Neural cell (in vitro differentiated cells): ENCODE data around the gene CIROP. TPM values are rescaled to one million over a fixed set of nuclear protein-coding genes. Genes with fewer than 3 reads are reported as not detected.

ENCODE experiments used
- H2AFZ ChIP-seq: fragments of 200-600, 300-800 bp; sonication (generic), shearing (Covaris generic); 2 replicates; pipeline ENCODE4 v1.6.0; 2014; ENCODE audit warnings: low read depth, mild to moderate bottlenecking, antibody characterized with exemption, low read length, moderate library complexity
- H3F3A ChIP-seq: fragments of 200-600 bp; shearing (Covaris generic); 2 replicates; pipeline ENCODE4 v1.6.1; 2016; ENCODE audit warnings: mild to moderate bottlenecking, moderate library complexity, mixed read lengths, antibody characterized with exemption, low read length; ENCODE audit not compliant: insufficient read depth, poor library complexity, severe bottlenecking
- H3K27ac ChIP-seq: fragments of 200-600, 300-800 bp; sonication (generic), shearing (Covaris generic); 2 replicates; pipeline ENCODE4 v1.5.1; 2014; ENCODE audit warnings: mild to moderate bottlenecking, low read length, moderate library complexity
- H3K27me3 ChIP-seq: fragments of 300-800, 200-600 bp; sonication (generic), shearing (Covaris generic); 2 replicates; pipeline ENCODE4 v1.6.0; 2014; ENCODE audit warnings: mild to moderate bottlenecking, low read depth, low read length, moderate library complexity; ENCODE audit not compliant: insufficient read depth
- H3K36me3 ChIP-seq: fragments of 300-800, 200-600 bp; sonication (generic), shearing (Covaris generic); 2 replicates; pipeline ENCODE4 v1.5.1; 2014; ENCODE audit warnings: mild to moderate bottlenecking, antibody characterized with exemption, low read length, moderate library complexity; ENCODE audit not compliant: insufficient read depth
- H3K4me2 ChIP-seq: fragments of 300-800, 200-600 bp; sonication (generic), shearing (Covaris generic); 2 replicates; pipeline ENCODE4 v1.6.0; 2014; ENCODE audit warnings: mild to moderate bottlenecking, low read length
- H3K4me3 ChIP-seq: fragments of 300-800, 200-600 bp; sonication (generic), shearing (Covaris generic); 2 replicates; pipeline ENCODE4 v1.5.1; 2014; ENCODE audit warnings: mild to moderate bottlenecking, low read length, moderate library complexity
- H3K79me2 ChIP-seq: fragments of 200-600 bp; shearing (Covaris generic); replicated peaks from 2 replicates; pipeline ENCODE4 v1.6.0; 2014; ENCODE audit warnings: mild to moderate bottlenecking, low read length, moderate library complexity; ENCODE audit not compliant: insufficient read depth
- H3K9ac ChIP-seq: fragments of 300-800, 200-600 bp; sonication (generic), shearing (Covaris generic); 2 replicates; pipeline ENCODE4 v1.6.1; 2016; ENCODE audit warnings: mild to moderate bottlenecking, low read length, mixed read lengths
- H3K9me2 ChIP-seq: fragments of 200-600 bp; shearing (Covaris generic); 2 replicates; pipeline ENCODE4 v1.6.1; 2016; ENCODE audit warnings: mild to moderate bottlenecking, low read length, mixed read lengths; ENCODE audit not compliant: insufficient read depth
- H3K9me3 ChIP-seq: fragments of 200-600, 300-800 bp; sonication (generic), shearing (Covaris generic); 2 replicates; pipeline ENCODE4 v1.6.1; 2016; ENCODE audit warnings: mild to moderate bottlenecking, mixed run types, low read length, moderate library complexity, mixed read lengths
- H4K20me1 ChIP-seq: fragments of 200-600 bp; shearing (Covaris generic); 2 replicates; pipeline ENCODE4 v1.6.1; 2016; ENCODE audit warnings: mild to moderate bottlenecking, mixed run types; ENCODE audit not compliant: insufficient read depth
- EP300 ChIP-seq: fragments of 450-650 bp; conservative IDR thresholded peaks from 2 replicates; pipeline ENCODE4 v1.6.1; 2014; ENCODE audit warnings: antibody characterized with exemption, mild to moderate bottlenecking, moderate library complexity; ENCODE audit not compliant: poor library complexity, severe bottlenecking
- EZH2 ChIP-seq: fragments of 200-600, 300-800 bp; shearing (Covaris generic), sonication (generic); IDR thresholded peaks from 2 replicates; pipeline ENCODE4 v1.6.1; 2014; ENCODE audit warnings: antibody characterized with exemption, low read length, borderline replicate concordance, mild to moderate bottlenecking; ENCODE audit not compliant: insufficient read depth, poor library complexity, severe bottlenecking
- MXI1 ChIP-seq: fragments of 450-650 bp; conservative IDR thresholded peaks from 2 replicates; pipeline ENCODE4 v1.6.1; 2014; ENCODE audit warnings: antibody characterized with exemption, mild to moderate bottlenecking; ENCODE audit not compliant: poor library complexity, severe bottlenecking
- POLR2AphosphoS5 ChIP-seq: IDR thresholded peaks from 2 replicates; pipeline ENCODE4 v1.6.1; 2012
- RAD21 ChIP-seq: fragments of 450-650 bp; conservative IDR thresholded peaks from 2 replicates; pipeline ENCODE4 v1.6.1; 2014; ENCODE audit warnings: antibody characterized with exemption, mild to moderate bottlenecking, moderate library complexity
- SMC3 ChIP-seq: fragments of 450-650 bp; conservative IDR thresholded peaks from 2 replicates; pipeline ENCODE4 v1.6.1; 2014; ENCODE audit warnings: antibody characterized with exemption, mild to moderate bottlenecking, moderate library complexity; ENCODE audit not compliant: poor library complexity
- TAF1 ChIP-seq: IDR thresholded peaks from 2 replicates; pipeline ENCODE4 v1.6.1; 2012; ENCODE audit warnings: low read depth
- polyA plus RNA-seq: library from polyadenylated mRNA; depleted of rRNA; stranded (reverse); fragments of >200 nt; gene quantifications from 2 replicates; pipeline ENCODE4 v1.2.3, GENCODE V29; 2014
- TF ChIP-seq, protein P1 (sequence below): fragments of 450-650 bp; IDR thresholded peaks from 2 replicates; pipeline ENCODE4 v1.5.1; 2014; ENCODE audit warnings: antibody characterized with exemption, mild to moderate bottlenecking, moderate library complexity; ENCODE audit not compliant: poor library complexity, severe bottlenecking
- TF ChIP-seq, protein P2 (sequence below): IDR thresholded peaks from 2 replicates; pipeline ENCODE4 v1.6.1; 2012; ENCODE audit warnings: borderline replicate concordance

Gene CIROP
- polyA plus RNA-seq, 1 donor from 2014 or later, result not detected

DNA sequence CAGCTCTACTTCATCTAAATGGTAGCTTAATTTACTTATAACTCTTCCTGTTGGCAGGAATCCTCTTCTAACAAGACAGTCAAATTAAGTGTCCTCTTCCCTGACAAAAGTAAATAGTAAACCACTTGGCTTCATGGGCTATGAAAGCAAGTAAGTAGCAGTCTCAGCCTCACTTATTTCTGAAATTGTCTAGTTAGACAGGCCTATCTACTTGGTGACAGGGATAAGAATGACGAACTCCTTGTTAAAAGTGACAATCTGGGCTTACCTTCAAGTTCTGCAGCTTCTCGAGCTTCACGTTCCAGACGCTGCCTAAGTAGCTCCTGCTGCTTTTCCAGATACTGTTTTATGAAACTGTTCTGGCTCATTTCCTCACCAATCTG is 14.5 kb downstream of the CIROP start:
- H3K9me2 ChIP-seq, result no peaks in the 10 kb centered on the region
- no peaks in the 10 kb centered on the region for H3K27me3 ChIP-seq
- no peak overlapping the region for H2AFZ ChIP-seq
- peaks cover 27% of the 10 kb centered on the region for H3K79me2 ChIP-seq
- no peak overlapping the region for H3K27ac ChIP-seq
- TF ChIP-seq, protein P1, sequence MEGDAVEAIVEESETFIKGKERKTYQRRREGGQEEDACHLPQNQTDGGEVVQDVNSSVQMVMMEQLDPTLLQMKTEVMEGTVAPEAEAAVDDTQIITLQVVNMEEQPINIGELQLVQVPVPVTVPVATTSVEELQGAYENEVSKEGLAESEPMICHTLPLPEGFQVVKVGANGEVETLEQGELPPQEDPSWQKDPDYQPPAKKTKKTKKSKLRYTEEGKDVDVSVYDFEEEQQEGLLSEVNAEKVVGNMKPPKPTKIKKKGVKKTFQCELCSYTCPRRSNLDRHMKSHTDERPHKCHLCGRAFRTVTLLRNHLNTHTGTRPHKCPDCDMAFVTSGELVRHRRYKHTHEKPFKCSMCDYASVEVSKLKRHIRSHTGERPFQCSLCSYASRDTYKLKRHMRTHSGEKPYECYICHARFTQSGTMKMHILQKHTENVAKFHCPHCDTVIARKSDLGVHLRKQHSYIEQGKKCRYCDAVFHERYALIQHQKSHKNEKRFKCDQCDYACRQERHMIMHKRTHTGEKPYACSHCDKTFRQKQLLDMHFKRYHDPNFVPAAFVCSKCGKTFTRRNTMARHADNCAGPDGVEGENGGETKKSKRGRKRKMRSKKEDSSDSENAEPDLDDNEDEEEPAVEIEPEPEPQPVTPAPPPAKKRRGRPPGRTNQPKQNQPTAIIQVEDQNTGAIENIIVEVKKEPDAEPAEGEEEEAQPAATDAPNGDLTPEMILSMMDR, result no peak
- no peak for TF ChIP-seq SMC3
- no peak for TF ChIP-seq POLR2AphosphoS5
- TF ChIP-seq, protein P2, sequence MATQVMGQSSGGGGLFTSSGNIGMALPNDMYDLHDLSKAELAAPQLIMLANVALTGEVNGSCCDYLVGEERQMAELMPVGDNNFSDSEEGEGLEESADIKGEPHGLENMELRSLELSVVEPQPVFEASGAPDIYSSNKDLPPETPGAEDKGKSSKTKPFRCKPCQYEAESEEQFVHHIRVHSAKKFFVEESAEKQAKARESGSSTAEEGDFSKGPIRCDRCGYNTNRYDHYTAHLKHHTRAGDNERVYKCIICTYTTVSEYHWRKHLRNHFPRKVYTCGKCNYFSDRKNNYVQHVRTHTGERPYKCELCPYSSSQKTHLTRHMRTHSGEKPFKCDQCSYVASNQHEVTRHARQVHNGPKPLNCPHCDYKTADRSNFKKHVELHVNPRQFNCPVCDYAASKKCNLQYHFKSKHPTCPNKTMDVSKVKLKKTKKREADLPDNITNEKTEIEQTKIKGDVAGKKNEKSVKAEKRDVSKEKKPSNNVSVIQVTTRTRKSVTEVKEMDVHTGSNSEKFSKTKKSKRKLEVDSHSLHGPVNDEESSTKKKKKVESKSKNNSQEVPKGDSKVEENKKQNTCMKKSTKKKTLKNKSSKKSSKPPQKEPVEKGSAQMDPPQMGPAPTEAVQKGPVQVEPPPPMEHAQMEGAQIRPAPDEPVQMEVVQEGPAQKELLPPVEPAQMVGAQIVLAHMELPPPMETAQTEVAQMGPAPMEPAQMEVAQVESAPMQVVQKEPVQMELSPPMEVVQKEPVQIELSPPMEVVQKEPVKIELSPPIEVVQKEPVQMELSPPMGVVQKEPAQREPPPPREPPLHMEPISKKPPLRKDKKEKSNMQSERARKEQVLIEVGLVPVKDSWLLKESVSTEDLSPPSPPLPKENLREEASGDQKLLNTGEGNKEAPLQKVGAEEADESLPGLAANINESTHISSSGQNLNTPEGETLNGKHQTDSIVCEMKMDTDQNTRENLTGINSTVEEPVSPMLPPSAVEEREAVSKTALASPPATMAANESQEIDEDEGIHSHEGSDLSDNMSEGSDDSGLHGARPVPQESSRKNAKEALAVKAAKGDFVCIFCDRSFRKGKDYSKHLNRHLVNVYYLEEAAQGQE, result no peak
- TF ChIP-seq EP300, result no peak
- no peak for TF ChIP-seq MXI1
- H3K4me2 ChIP-seq, result no peak overlapping the region
- H3K36me3 ChIP-seq, result no peaks in the 10 kb centered on the region
- no peaks in the 10 kb centered on the region for H3F3A ChIP-seq
- H3K4me3 ChIP-seq, result no peak overlapping the region
- H4K20me1 ChIP-seq, result no peaks in the 10 kb centered on the region
- H3K9ac ChIP-seq, result no peak overlapping the region
- H3K9me3 ChIP-seq, result no peaks in the 10 kb centered on the region

DNA sequence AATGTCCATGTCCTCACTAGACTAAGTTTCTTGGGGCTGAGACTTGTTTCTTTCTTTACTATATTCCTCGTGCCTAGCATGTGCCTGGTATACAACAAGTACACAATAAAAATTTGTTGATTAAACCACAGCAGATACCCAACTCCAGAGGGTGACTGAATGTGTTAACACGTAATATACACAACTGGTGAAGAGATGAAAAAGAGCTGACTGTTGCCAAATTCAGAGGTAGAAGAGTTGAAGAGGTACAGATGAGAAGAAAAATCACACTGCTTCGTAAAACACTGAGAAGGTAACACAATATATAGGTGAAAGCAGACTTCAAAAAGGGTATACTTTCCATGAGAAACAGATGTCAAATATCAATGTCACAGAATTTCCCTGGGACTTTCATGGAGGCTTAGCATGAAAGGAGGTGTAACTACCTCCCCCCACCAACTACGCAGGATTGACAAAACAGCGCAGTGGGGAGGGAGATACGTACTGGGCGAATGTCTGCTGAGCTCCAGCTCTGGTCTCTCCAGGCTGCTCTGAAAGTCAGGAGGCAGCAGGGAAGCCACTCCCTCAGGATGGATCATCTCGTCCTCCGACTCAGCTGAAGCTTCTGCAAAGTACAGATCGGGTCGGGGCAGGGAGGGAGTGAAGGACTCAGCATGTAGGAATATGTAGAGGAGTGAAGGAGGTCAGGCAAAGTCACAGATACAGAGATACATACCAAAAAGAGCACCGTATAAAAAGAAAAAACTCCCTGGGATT is 15.1 kb downstream of the CIROP start:
- H3K9ac ChIP-seq, result no peak overlapping the region
- no peaks in the 10 kb centered on the region for H3F3A ChIP-seq
- no peaks in the 10 kb centered on the region for H3K27me3 ChIP-seq
- TF ChIP-seq EP300, result no peak
- TF ChIP-seq POLR2AphosphoS5, result no peak
- TF ChIP-seq MXI1, result no peak
- no peak for TF ChIP-seq TAF1
- TF ChIP-seq, protein P1, result no peak
- no peak for TF ChIP-seq RAD21
- TF ChIP-seq SMC3, result no peak
- TF ChIP-seq, protein P2, result no peak
- no peak for TF ChIP-seq EZH2
- H3K27ac ChIP-seq, result no peak overlapping the region
- H3K9me2 ChIP-seq, result no peaks in the 10 kb centered on the region
- H3K4me2 ChIP-seq, result no peak overlapping the region
- no peaks in the 10 kb centered on the region for H4K20me1 ChIP-seq
- H2AFZ ChIP-seq, result no peak overlapping the region
- H3K4me3 ChIP-seq, result no peak overlapping the region
- H3K9me3 ChIP-seq, result no peaks in the 10 kb centered on the region
- H3K79me2 ChIP-seq, result peaks cover 27% of the 10 kb centered on the region
- H3K36me3 ChIP-seq, result no peaks in the 10 kb centered on the region
